DOHH2 (cell line): Measurements from ENCODE around the gene PDE7B.
"Not testable (repeated sequence)": the region's sequence is repeated elsewhere in the genome, so short reads cannot be mapped to it uniquely, and the experiment has no call there.

Experiments used
- H3F3A ChIP-seq: fragments of 200-600 bp; sonication (generic), shearing (Covaris generic); 2 replicates; pipeline ENCODE4 v1.6.0; 2016; ENCODE audit warnings: antibody characterized with exemption, mild to moderate bottlenecking; ENCODE audit not compliant: control insufficient read depth, insufficient read depth
- H3K27ac ChIP-seq: fragments of 200-600 bp; sonication (generic); 2 replicates; pipeline ENCODE4 v1.5.1; 2014; ENCODE audit warnings: low read depth, mild to moderate bottlenecking, low read length, moderate library complexity
- H3K27me3 ChIP-seq: fragments of 200-600 bp; sonication (generic); 2 replicates; pipeline ENCODE4 v1.6.1; 2014; ENCODE audit warnings: mild to moderate bottlenecking, low read length, mixed read lengths; ENCODE audit not compliant: control insufficient read depth
- H3K36me3 ChIP-seq: fragments of 200-600 bp; sonication (generic); 2 replicates; pipeline ENCODE4 v1.6.1; 2014; ENCODE audit warnings: mild to moderate bottlenecking, low read length, moderate library complexity, mixed read lengths; ENCODE audit not compliant: control insufficient read depth
- H3K4me1 ChIP-seq: fragments of 200-600 bp; sonication (generic); 2 replicates; pipeline ENCODE4 v1.6.1; 2014; ENCODE audit warnings: mild to moderate bottlenecking, low read length, mixed read lengths; ENCODE audit not compliant: control insufficient read depth
- H3K4me2 ChIP-seq: fragments of 200-600 bp; sonication (generic); 2 replicates; pipeline ENCODE4 v1.6.0; 2014; ENCODE audit warnings: mild to moderate bottlenecking, low read length, moderate library complexity
- H3K4me3 ChIP-seq: fragments of 200-600 bp; sonication (generic); 2 replicates; pipeline ENCODE4 v1.5.1; 2014; ENCODE audit warnings: mild to moderate bottlenecking, low read length, mixed read lengths
- H3K79me2 ChIP-seq: fragments of 200-600 bp; sonication (generic); 2 replicates; pipeline ENCODE4 v1.6.1; 2014; ENCODE audit warnings: mild to moderate bottlenecking, low read length, mixed read lengths; ENCODE audit not compliant: control insufficient read depth
- H3K9me2 ChIP-seq: fragments of 200-600 bp; sonication (generic); replicated peaks from 2 replicates; pipeline ENCODE4 v1.6.1; 2014; ENCODE audit warnings: mild to moderate bottlenecking, low read length, mixed read lengths; ENCODE audit not compliant: control insufficient read depth
- H3K9me3 ChIP-seq: fragments of 200-600 bp; sonication (generic); 2 replicates; pipeline ENCODE4 v1.6.1; 2014; ENCODE audit warnings: antibody characterized with exemption, low read length, mixed read lengths; ENCODE audit not compliant: control insufficient read depth, insufficient read depth
- H4K20me1 ChIP-seq: fragments of 200-600 bp; sonication (generic); 2 replicates; pipeline ENCODE4 v1.6.0; 2014; ENCODE audit warnings: low read depth, mild to moderate bottlenecking, antibody characterized with exemption, low read length, moderate library complexity; ENCODE audit not compliant: control insufficient read depth, insufficient read depth
- CTCF ChIP-seq: fragments of 200-600 bp; sonication (generic); IDR thresholded peaks from one replicate; pipeline ENCODE4 v1.5.1; 2014; ENCODE audit warnings: antibody characterized with exemption, mild to moderate bottlenecking, low read depth, low read length; ENCODE audit not compliant: poor library complexity, severe bottlenecking
- EZH2phosphoT487 ChIP-seq: fragments of 200-600 bp; sonication (generic); IDR thresholded peaks from 2 replicates; pipeline ENCODE4 v1.6.1; 2017; ENCODE audit warnings: borderline replicate concordance, mild to moderate bottlenecking, antibody characterized with exemption, low read length, moderate library complexity, mixed read lengths

Gene PDE7B

DNA sequence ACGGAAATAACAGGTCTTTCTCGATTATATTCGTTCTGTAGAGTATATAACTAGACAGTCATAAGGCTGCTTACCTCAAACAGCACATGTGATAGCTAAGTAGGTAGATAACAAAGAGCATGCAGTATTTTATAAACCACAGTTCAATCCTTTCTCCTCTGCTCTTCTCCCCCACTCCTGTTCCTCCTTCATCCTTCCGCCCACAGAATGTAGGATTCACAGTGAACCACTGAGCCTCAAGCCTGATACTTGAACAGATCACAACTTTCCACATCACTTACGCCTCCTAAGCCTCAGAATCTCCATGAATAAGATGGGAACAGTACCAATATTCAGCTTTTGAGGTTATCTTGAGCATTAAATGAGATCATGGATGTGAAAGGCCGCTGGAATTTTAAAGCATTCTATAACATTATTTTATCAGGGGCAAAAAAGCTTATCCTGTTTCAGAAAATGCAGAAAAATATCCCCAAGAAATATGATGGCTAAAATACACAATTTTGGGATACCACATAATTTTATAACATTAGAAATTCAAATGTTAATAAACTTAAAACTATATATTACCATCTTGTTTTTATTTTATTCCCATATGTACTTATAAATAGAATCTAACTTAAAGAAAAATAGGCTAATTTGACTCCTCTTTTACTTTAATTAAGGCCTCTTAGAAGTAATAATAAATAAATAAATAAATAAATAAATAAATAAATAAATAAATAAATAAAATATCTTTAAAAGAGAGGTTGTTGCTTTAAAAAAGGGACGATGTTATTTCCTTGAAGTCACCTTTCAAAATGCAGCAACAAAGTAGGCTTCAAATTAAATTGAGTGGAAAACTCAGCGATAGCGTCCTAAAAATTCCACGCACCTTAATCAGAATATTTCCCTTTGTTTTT is 365.3 kb downstream of the PDE7B start:
- TF ChIP-seq EZH2phosphoT487, result no peak
- no peak for TF ChIP-seq CTCF

DNA sequence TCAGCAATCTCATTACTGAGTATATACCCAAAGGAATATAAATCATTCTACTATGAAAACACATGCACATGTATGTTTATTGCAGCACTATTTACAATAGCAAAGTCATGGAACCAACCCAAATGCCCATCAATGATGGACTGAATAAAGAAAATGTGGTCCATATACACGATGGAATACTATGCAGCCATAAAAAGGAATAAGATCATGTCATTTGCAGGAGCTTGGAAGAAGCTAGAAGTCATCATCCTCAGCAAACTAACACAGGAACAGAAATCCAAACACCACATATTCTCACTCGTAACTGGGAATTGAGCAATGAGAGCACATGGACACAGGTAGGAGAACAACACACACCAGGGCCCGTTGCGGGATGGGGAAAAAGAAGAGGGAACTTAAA is 373.5 kb downstream of the PDE7B start:
- not testable (repeated sequence) for H3K36me3 ChIP-seq, H3K4me1 ChIP-seq, H3F3A ChIP-seq, H4K20me1 ChIP-seq, H3K9me2 ChIP-seq, H3K27me3 ChIP-seq, H3K4me2 ChIP-seq, H3K27ac ChIP-seq, H3K79me2 ChIP-seq, H3K4me3 ChIP-seq, H3K9me3 ChIP-seq

More for the DNA sequence above, 365.3 kb downstream of the PDE7B start:
- no peak overlapping the region for H3K27ac ChIP-seq
- no peak overlapping the region for H3K4me2 ChIP-seq
- no peak overlapping the region for H3K4me3 ChIP-seq
- no peaks in the 10 kb centered on the region for H3K79me2 ChIP-seq
- H3K4me1 ChIP-seq, result no peaks in the 10 kb centered on the region
- no peaks in the 10 kb centered on the region for H4K20me1 ChIP-seq
- no peaks in the 10 kb centered on the region for H3K27me3 ChIP-seq
- no peaks in the 10 kb centered on the region for H3F3A ChIP-seq
- no peaks in the 10 kb centered on the region for H3K9me3 ChIP-seq
- no peaks in the 10 kb centered on the region for H3K9me2 ChIP-seq
- H3K36me3 ChIP-seq, result no peaks in the 10 kb centered on the region

GRCh38 chr6:136225496-136225895 is 374.0 kb downstream of the PDE7B start:
- no peaks in the 10 kb centered on the region for H3K79me2 ChIP-seq
- 0 out of 2 replicates have a peak, but pooled peaks cover 3% of the 10 kb centered on the region for H4K20me1 ChIP-seq
- H3K27me3 ChIP-seq, result no peaks in the 10 kb centered on the region
- H3K4me2 ChIP-seq, result no peak overlapping the region
- H3F3A ChIP-seq, result no peaks in the 10 kb centered on the region
- H3K9me3 ChIP-seq, result no peaks in the 10 kb centered on the region
- no peak overlapping the region for H3K4me3 ChIP-seq
- H3K27ac ChIP-seq, result no peak overlapping the region
- no peaks in the 10 kb centered on the region for H3K9me2 ChIP-seq
- peaks cover 8% of the 10 kb centered on the region for H3K36me3 ChIP-seq
- H3K4me1 ChIP-seq, result peaks cover 7% of the 10 kb centered on the region
- no peak for TF ChIP-seq CTCF
- no peak for TF ChIP-seq EZH2phosphoT487

DNA sequence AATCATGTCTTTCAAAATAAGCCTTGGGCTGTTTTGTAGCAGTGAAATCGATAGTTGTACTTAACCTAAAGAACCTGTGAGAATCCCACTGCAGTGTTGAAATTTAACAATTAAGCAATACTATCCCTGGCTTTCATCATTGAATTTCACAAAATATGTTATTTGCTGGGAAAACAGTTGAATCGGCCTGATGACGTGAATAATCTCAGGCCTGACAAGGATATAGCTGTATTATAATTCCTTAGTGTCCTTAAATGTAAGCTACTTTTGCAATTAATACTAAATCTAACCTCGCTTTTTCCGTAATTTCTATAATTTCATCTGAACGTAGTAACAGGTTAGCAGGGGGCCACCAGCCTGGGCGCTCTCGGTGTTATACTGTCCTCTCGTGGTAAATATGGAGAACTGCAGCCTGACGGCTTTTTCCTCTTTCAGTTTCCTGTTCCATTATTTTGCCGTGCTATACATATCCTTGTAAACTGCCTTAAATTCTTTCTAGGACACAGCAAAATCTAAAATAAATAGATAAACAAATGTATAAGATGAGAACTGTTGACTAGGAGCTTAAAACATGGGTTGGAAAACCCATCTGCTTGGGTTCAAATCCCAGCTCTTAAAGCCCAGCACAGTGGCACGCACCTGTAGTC is 374.6 kb downstream of the PDE7B start:
- no peak overlapping the region for H3K27ac ChIP-seq
- H3K36me3 ChIP-seq, result peaks cover 14% of the 10 kb centered on the region
- no peaks in the 10 kb centered on the region for H3F3A ChIP-seq
- H4K20me1 ChIP-seq, result 0 out of 2 replicates have a peak, but pooled peaks cover 3% of the 10 kb centered on the region
- 0 out of 2 replicates have a peak overlapping the region, but pooled peaks have one; percentile 3 for H3K4me3 ChIP-seq
- H3K4me1 ChIP-seq, result peaks cover 7% of the 10 kb centered on the region
- H3K4me2 ChIP-seq, result peak overlapping the region; percentile 30
- TF ChIP-seq EZH2phosphoT487, result no peak
- peak; percentile 98 for TF ChIP-seq CTCF
- H3K27me3 ChIP-seq, result no peaks in the 10 kb centered on the region
- H3K9me2 ChIP-seq, result no peaks in the 10 kb centered on the region
- H3K79me2 ChIP-seq, result no peaks in the 10 kb centered on the region
- no peaks in the 10 kb centered on the region for H3K9me3 ChIP-seq
